Upper lobe of left lung (tissue), 6 donors: ENCODE measurements around the gene CYBRD1. TPM values are rescaled to one million over a fixed set of nuclear protein-coding genes. Genes with fewer than 3 reads are reported as not detected.

Source experiments
- ATAC-seq, 2 donors: fragments of 200-7000 bp; cut with Tn5 transposase; one replicate each; pipeline ENCODE4 v1.9.1; 2022; ENCODE audit warnings: mild to moderate bottlenecking in 2 of 2, moderate library complexity in 2 of 2; ENCODE audit not compliant: low FRiP score in 2 of 2
- DNase-seq, 2 donors: peaks; one replicate each; pipeline ENCODE4 v3.0.0-alpha.2; 2019 to 2020
- H3K27ac ChIP-seq, 4 donors: fragments of 200-600 bp; sonication (generic); one replicate each; pipeline ENCODE4 v1.5.1; 2016 to 2019
- H3K27me3 ChIP-seq, 4 donors: fragments of 200-600 bp; sonication (generic); one replicate each; pipeline ENCODE4 v1.5.1; 2017 to 2019
- H3K36me3 ChIP-seq, 4 donors: fragments of 200-600 bp; sonication (generic); one replicate each; pipeline ENCODE4 v1.5.1; 2016 to 2019
- H3K4me1 ChIP-seq, 4 donors: fragments of 200-600 bp; sonication (generic); one replicate each; pipeline ENCODE4 v1.5.1; 2018 to 2019
- H3K4me3 ChIP-seq, 4 donors: fragments of 200-600 bp; sonication (generic); one replicate each; pipeline ENCODE4 v1.5.1; 2017 to 2019; ENCODE audit warnings: mild to moderate bottlenecking in 2 of 4, moderate library complexity in 1 of 4
- H3K9me3 ChIP-seq, 4 donors: fragments of 200-600 bp; sonication (generic); one replicate each; pipeline ENCODE4 v1.5.1; 2018 to 2019
- CTCF ChIP-seq, 6 experiments: fragments of 450-650 bp in 4 of 6; fragments of 200-600 bp in 2 of 6; sonication (generic) in 2 of 6; IDR thresholded peaks; one replicate each; pipeline ENCODE4 v1.5.1; 2016 to 2019; ENCODE audit warnings: antibody characterized with exemption in 6 of 6
- EP300 ChIP-seq, 4 donors: sonication (generic); formaldehyde crosslinking; IDR thresholded peaks; one replicate each; pipeline ENCODE4 v1.5.1; 2017; ENCODE audit warnings: antibody characterized with exemption in 4 of 4, control low read depth in 2 of 4
- POLR2A ChIP-seq, 4 donors: fragments of 450-650 bp; IDR thresholded peaks; one replicate each; pipeline ENCODE4 v1.5.1; 2016 to 2017; ENCODE audit warnings: antibody characterized with exemption in 4 of 4, mild to moderate bottlenecking in 2 of 4
- POLR2AphosphoS5 ChIP-seq, 2 donors: sonication (generic); formaldehyde crosslinking; IDR thresholded peaks; one replicate each; pipeline ENCODE4 v1.5.1; 2017; ENCODE audit warnings: antibody characterized with exemption in 2 of 2
- WGBS, 2 donors: methylation state at CpG; one replicate each; pipeline ENCODE4 v1.1.5; 2017 to 2018; 5-methylcytosine and 5-hydroxymethylcytosine counted together
- total RNA-seq, 6 donors: library from RNA; depleted of rRNA in 4 of 6; stranded (reverse); fragments of >200 nt in 4 of 6; gene quantifications; one replicate each; pipeline versions ENCODE4 v1.1.0 to v1.2.1, GENCODE V29; 2016 to 2021
- donor health status: DM: no; HTN: no; CAD: no; lungs with moderate emphysema.
- donor health status: DM: no; HTN: yes; CAD: no; lungs with severe emphysema.

The CYBRD1 gene
- total RNA-seq, 6 donors from 2014 or later: 71.7 to 383 (median 214) TPM

- H3K4me3 ChIP-seq: no peak overlapping the region
- TF ChIP-seq POLR2A (IDR thresholded peaks at IDR 0.05) (no peak), EP300 (IDR thresholded peaks at IDR 0.05) (no peak), POLR2AphosphoS5 (IDR thresholded peaks at IDR 0.05) (no peak), CTCF (IDR thresholded peaks at IDR 0.05) (no peak)
- peaks cover 0 to 6% (median 0%) of the 10 kb centered on the region in 4 donors for H3K4me1 ChIP-seq
- 91% methylated on average over 4 of the region's 4 CpGs for WGBS, 2 donors
- no peak overlapping the region for H3K27ac ChIP-seq
- H3K27me3 ChIP-seq: no peaks in the 10 kb centered on the region
- no peak for DNase-seq
- H3K36me3 ChIP-seq: peaks cover 0 to 37% (median 2%) of the 10 kb centered on the region in 4 donors
- H3K9me3 ChIP-seq: no peaks in the 10 kb centered on the region
- ATAC-seq: no peak
Measured at GRCh38 chr2:171540437-171540836, 18.2 kb downstream of the CYBRD1 start.

- H3K9me3 ChIP-seq: no peaks in the 10 kb centered on the region
- no peaks in the 10 kb centered on the region for H3K27me3 ChIP-seq
- peaks cover 0 to 43% (median 2%) of the 10 kb centered on the region in 4 donors for H3K36me3 ChIP-seq
- DNase-seq (no peak), ATAC-seq (no peak)
- H3K4me1 ChIP-seq: peaks cover 0 to 5% (median 0%) of the 10 kb centered on the region in 4 donors
- 81 to 90% methylated on average over 6 of the region's 6 CpGs for WGBS, 2 donors
- TF ChIP-seq POLR2A (IDR thresholded peaks at IDR 0.05): no peak
- TF ChIP-seq CTCF (IDR thresholded peaks at IDR 0.05): peak in 1 of 6 experiments; percentile 16
- no peak overlapping the region for H3K27ac ChIP-seq
- H3K4me3 ChIP-seq: no peak overlapping the region
Measured at GRCh38 chr2:171541202-171541887, 19.1 kb downstream of the CYBRD1 start.

GRCh38 chr2:171545086-171545485 lies 22.8 kb downstream of the CYBRD1 start:
- no peaks in the 10 kb centered on the region for H3K4me1 ChIP-seq
- DNase-seq (no peak), ATAC-seq (no peak)
- no peak overlapping the region for H3K27ac ChIP-seq
- peaks cover 0 to 46% (median 3%) of the 10 kb centered on the region in 4 donors for H3K36me3 ChIP-seq
- H3K4me3 ChIP-seq: no peak overlapping the region
- no peaks in the 10 kb centered on the region for H3K27me3 ChIP-seq
- TF ChIP-seq POLR2A (IDR thresholded peaks at IDR 0.05): no peak
- no peaks in the 10 kb centered on the region for H3K9me3 ChIP-seq
- 93 to 96% methylated on average over 1 of the region's 1 CpG for WGBS, 2 donors

GRCh38 chr2:171547256-171547655 lies 25.0 kb downstream of the CYBRD1 start:
- Histone ChIP-seq H3K4me1 (no peaks in the 10 kb centered on the region), H3K27ac (no peak overlapping the region), H3K9me3 (no peaks in the 10 kb centered on the region), H3K36me3 (peaks cover 0 to 41% (median 4%) of the 10 kb centered on the region in 4 donors), H3K4me3 (no peak overlapping the region), H3K27me3 (no peaks in the 10 kb centered on the region)
- ATAC-seq (no peak), DNase-seq (no peak)
- TF ChIP-seq EP300 (IDR thresholded peaks at IDR 0.05) (no peak), POLR2A (IDR thresholded peaks at IDR 0.05) (no peak), POLR2AphosphoS5 (IDR thresholded peaks at IDR 0.05) (no peak), CTCF (IDR thresholded peaks at IDR 0.05) (no peak)

- Histone ChIP-seq H3K9me3 (no peaks in the 10 kb centered on the region), H3K36me3 (peaks cover 0 to 38% (median 4%) of the 10 kb centered on the region in 4 donors), H3K27ac (no peak overlapping the region), H3K4me1 (no peaks in the 10 kb centered on the region), H3K4me3 (no peak overlapping the region), H3K27me3 (no peaks in the 10 kb centered on the region)
- no peak for DNase-seq
- TF ChIP-seq POLR2A (IDR thresholded peaks at IDR 0.05) (no peak), CTCF (IDR thresholded peaks at IDR 0.05) (no peak), EP300 (IDR thresholded peaks at IDR 0.05) (no peak), POLR2AphosphoS5 (IDR thresholded peaks at IDR 0.05) (no peak)
- 92% methylated on average over 2 of the region's 2 CpGs for WGBS, 2 donors
- ATAC-seq: no peak
Measured at GRCh38 chr2:171547720-171548119, 25.4 kb downstream of the CYBRD1 start.
